ENCODE results near the gene RNF43. TPM values are rescaled to one million over a fixed set of nuclear protein-coding genes. Genes with fewer than 3 reads are reported as not detected.

The RNF43 gene
- total RNA-seq, 3 donors from 2014 or later = 0.43 to 0.92 (median 0.73) TPM

- Mint-ChIP-seq H3K27me3 (ENCODE audit: low read depth) (no peaks in the 10 kb centered on the region), H3K9me3 (no peaks in the 10 kb centered on the region), H3K4me1 (ENCODE audit: low read depth) (peaks cover 51% of the 10 kb centered on the region), H3K4me3 (no peak overlapping the region), H3K36me3 (ENCODE audit: insufficient read depth) (no peaks in the 10 kb centered on the region)
- DNase-seq = no peak
- no peak for ATAC-seq
Observed at GRCh38 chr17:58381124-58382035, 36.0 kb downstream of the RNF43 start.

DNA sequence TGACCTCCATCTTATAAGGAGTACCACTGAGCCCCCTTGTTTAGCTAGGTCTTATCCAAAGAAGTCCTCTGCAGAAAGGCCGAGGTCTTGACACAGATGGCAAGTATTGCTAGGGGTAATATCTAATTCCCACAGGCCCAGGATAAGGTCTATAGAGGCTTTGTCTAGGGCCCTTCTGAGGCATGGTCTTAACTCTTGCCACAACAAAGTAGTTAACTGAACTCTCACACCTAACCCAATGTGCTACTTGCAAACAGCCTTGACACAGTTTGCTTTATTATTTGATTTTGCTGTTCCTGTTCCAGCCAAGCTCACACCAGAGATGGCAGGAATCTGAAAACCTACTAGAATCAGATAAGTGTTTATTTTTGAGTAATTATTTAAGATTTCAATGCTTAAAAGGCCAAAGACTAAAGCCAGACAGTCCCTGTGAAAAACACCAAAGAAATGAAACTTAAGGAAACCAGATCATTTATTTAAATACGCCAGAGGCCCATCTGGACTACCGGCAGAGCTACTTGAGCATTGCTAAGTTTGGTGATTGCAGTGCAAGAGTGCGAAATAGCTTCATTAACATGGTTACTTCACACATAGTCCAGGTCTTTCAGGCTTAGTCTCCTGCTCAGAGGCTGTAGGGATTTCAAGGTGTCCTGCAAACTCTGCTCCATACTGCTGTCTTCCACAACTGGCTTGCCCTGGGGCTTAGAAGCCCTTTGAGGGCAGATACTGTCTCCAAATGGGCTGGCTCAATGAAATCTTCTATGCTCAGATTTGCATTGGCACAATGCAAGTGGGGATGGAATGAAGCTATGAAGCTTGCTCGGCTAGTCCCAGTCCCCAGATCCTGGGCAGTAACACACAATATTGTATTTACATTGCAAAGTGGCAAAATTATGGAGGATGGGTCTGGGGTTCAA lies 36.9 kb downstream of the RNF43 start:
- Mint-ChIP-seq H3K4me1 (ENCODE audit: low read depth) (peaks cover 51% of the 10 kb centered on the region), H3K9me3 (no peaks in the 10 kb centered on the region), H3K36me3 (ENCODE audit: insufficient read depth) (no peaks in the 10 kb centered on the region), H3K4me3 (no peak overlapping the region), H3K27me3 (ENCODE audit: low read depth) (no peaks in the 10 kb centered on the region)
- DNase-seq (no peak), ATAC-seq (no peak)

- ATAC-seq = no peak
- Mint-ChIP-seq H3K4me3 (peak overlapping the region; percentile 53), H3K27me3 (ENCODE audit: low read depth) (no peaks in the 10 kb centered on the region), H3K4me1 (ENCODE audit: low read depth) (peaks cover 49% of the 10 kb centered on the region), H3K36me3 (ENCODE audit: insufficient read depth) (no peaks in the 10 kb centered on the region), H3K9me3 (no peaks in the 10 kb centered on the region)
- DNase-seq = no peak
Observed at GRCh38 chr17:58379511-58379824, 37.9 kb downstream of the RNF43 start.

- no peaks in the 10 kb centered on the region for H3K36me3 Mint-ChIP-seq (ENCODE audit: insufficient read depth)
- no peaks in the 10 kb centered on the region for H3K9me3 Mint-ChIP-seq
- peaks cover 48% of the 10 kb centered on the region for H3K4me1 Mint-ChIP-seq (ENCODE audit: low read depth)
- H3K27me3 Mint-ChIP-seq (ENCODE audit: low read depth) = no peaks in the 10 kb centered on the region
- DNase-seq (no peak), ATAC-seq (no peak)
- H3K4me3 Mint-ChIP-seq = peak overlapping the region; percentile 53
Observed at GRCh38 chr17:58378733-58379510, 38.4 kb downstream of the RNF43 start.

DNA sequence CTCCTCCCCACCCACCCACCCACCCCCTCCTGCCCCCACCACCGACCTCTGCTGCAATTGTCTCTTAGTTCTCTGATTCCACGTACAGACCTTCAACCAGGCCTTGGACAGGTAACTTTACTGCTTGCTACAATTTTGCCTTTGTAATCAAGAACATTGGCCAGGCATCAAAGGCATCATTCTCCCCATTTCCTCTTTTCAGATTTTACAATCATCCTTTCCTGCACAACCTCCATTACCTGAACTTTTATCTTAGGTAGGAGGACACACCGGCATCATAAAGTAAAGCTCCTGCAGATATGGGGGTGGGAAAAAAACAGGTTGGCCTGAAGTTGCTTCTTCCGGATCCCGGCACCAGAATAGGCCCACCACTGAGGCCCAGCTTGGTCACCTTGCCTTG lies 39.7 kb downstream of the RNF43 start:
- no peaks in the 10 kb centered on the region for H3K36me3 Mint-ChIP-seq (ENCODE audit: insufficient read depth)
- no peaks in the 10 kb centered on the region for H3K9me3 Mint-ChIP-seq
- no peaks in the 10 kb centered on the region for H3K27me3 Mint-ChIP-seq (ENCODE audit: low read depth)
- no peak for ATAC-seq
- no peak overlapping the region for H3K4me3 Mint-ChIP-seq
- peaks cover 43% of the 10 kb centered on the region for H3K4me1 Mint-ChIP-seq (ENCODE audit: low read depth)
- no peak for DNase-seq

DNA sequence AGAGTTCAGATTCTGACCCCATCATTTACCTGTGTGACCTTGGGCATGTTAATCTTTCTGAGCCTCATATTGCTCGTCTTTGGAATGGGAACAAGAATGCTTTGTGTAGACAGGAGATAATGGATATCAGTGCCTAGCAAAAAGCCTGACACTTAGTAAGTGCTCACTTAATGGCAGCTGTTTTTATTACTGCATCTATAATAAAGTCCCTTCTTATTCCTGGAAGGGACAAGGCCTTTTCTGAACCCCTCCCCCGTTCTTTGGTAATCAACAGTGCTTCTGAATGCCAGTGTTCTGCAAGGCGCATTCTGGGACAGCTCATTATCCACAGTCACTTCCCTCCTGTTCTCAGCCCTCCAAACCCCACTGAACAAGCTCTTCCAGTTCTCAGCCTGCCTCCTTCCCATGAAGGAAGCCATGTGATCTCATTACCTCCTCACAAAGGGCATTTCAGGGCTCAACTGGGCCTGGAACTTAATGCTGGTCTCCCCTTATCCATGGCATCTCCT lies 40.2 kb downstream of the RNF43 start:
- no peaks in the 10 kb centered on the region for H3K36me3 Mint-ChIP-seq (ENCODE audit: insufficient read depth)
- DNase-seq (no peak), ATAC-seq (no peak)
- no peak overlapping the region for H3K4me3 Mint-ChIP-seq
- no peaks in the 10 kb centered on the region for H3K27me3 Mint-ChIP-seq (ENCODE audit: low read depth)
- peaks cover 38% of the 10 kb centered on the region for H3K4me1 Mint-ChIP-seq (ENCODE audit: low read depth)
- no peaks in the 10 kb centered on the region for H3K9me3 Mint-ChIP-seq

DNA sequence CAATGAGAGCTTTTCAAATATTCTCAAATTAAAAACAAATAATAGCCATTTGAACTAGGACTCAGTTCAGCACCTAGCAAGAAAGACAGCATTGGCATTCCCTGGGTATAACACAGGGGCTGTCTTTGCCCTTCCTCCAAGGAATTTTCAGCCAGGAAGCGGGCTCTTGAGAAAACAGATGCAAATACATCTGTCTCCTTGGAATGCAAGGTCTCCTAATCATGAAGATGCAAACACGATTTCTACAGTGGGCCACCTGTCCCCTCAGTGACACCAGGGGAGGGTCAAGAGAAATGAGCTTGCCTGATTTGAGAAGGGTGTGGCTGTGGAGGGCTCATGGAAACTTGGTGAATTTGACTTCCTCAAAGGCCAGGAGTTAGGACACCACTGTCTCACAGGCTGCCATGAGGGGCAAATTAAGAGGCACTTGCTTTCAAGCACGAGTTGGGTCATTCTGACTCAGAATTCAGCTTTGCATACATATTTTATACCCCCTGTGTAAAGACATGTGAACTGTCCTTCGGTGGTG lies 40.8 kb downstream of the RNF43 start:
- Mint-ChIP-seq H3K9me3 (no peaks in the 10 kb centered on the region), H3K27me3 (ENCODE audit: low read depth) (no peaks in the 10 kb centered on the region), H3K36me3 (ENCODE audit: insufficient read depth) (no peaks in the 10 kb centered on the region), H3K4me3 (no peak overlapping the region), H3K4me1 (ENCODE audit: low read depth) (peaks cover 32% of the 10 kb centered on the region)
- ATAC-seq = no peak
- no peak for DNase-seq

GRCh38 chr17:58375811-58376210 lies 41.5 kb downstream of the RNF43 start:
- H3K36me3 Mint-ChIP-seq (ENCODE audit: insufficient read depth) = no peaks in the 10 kb centered on the region
- no peak for ATAC-seq
- peaks cover 27% of the 10 kb centered on the region for H3K4me1 Mint-ChIP-seq (ENCODE audit: low read depth)
- no peak for DNase-seq
- no peaks in the 10 kb centered on the region for H3K27me3 Mint-ChIP-seq (ENCODE audit: low read depth)
- H3K4me3 Mint-ChIP-seq = no peak overlapping the region
- no peaks in the 10 kb centered on the region for H3K9me3 Mint-ChIP-seq

- H3K27me3 Mint-ChIP-seq (ENCODE audit: low read depth) = no peaks in the 10 kb centered on the region
- no peaks in the 10 kb centered on the region for H3K9me3 Mint-ChIP-seq
- ATAC-seq (no peak), DNase-seq (no peak)
- H3K36me3 Mint-ChIP-seq (ENCODE audit: insufficient read depth) = no peaks in the 10 kb centered on the region
- H3K4me1 Mint-ChIP-seq (ENCODE audit: low read depth) = peaks cover 28% of the 10 kb centered on the region
- H3K4me3 Mint-ChIP-seq = no peak overlapping the region
Observed at GRCh38 chr17:58375256-58375655, 42.1 kb downstream of the RNF43 start.

- H3K9me3 Mint-ChIP-seq = no peaks in the 10 kb centered on the region
- no peak overlapping the region for H3K4me3 Mint-ChIP-seq
- H3K27me3 Mint-ChIP-seq (ENCODE audit: low read depth) = no peaks in the 10 kb centered on the region
- H3K4me1 Mint-ChIP-seq (ENCODE audit: low read depth) = peaks cover 22% of the 10 kb centered on the region
- DNase-seq (no peak), ATAC-seq (no peak)
- H3K36me3 Mint-ChIP-seq (ENCODE audit: insufficient read depth) = no peaks in the 10 kb centered on the region
Observed at GRCh38 chr17:58373923-58374322, 43.4 kb downstream of the RNF43 start.

DNA sequence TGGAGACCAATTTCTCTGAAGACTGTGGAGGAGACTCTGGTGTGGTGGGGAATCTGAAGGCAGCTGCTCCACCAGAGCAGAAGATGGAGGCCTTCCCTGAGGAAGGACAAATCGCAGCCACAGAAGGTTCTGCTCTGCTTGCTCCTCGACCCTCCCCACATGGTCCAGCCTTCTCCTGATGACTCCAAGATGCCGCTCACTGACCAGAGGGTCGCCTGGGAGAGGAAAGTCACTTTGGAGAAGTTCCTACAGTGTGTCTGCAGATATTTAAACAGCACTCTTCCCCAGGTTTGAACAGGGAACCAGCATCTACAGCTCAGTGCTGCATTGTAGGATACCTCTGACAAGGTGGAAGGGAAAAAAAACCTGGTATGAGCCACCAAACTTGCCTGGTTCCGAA lies 44.3 kb downstream of the RNF43 start:
- ATAC-seq (no peak), DNase-seq (no peak)
- H3K27me3 Mint-ChIP-seq (ENCODE audit: low read depth) = no peaks in the 10 kb centered on the region
- H3K9me3 Mint-ChIP-seq = no peaks in the 10 kb centered on the region
- peaks cover 17% of the 10 kb centered on the region for H3K4me1 Mint-ChIP-seq (ENCODE audit: low read depth)
- no peaks in the 10 kb centered on the region for H3K36me3 Mint-ChIP-seq (ENCODE audit: insufficient read depth)
- no peak overlapping the region for H3K4me3 Mint-ChIP-seq

DNA sequence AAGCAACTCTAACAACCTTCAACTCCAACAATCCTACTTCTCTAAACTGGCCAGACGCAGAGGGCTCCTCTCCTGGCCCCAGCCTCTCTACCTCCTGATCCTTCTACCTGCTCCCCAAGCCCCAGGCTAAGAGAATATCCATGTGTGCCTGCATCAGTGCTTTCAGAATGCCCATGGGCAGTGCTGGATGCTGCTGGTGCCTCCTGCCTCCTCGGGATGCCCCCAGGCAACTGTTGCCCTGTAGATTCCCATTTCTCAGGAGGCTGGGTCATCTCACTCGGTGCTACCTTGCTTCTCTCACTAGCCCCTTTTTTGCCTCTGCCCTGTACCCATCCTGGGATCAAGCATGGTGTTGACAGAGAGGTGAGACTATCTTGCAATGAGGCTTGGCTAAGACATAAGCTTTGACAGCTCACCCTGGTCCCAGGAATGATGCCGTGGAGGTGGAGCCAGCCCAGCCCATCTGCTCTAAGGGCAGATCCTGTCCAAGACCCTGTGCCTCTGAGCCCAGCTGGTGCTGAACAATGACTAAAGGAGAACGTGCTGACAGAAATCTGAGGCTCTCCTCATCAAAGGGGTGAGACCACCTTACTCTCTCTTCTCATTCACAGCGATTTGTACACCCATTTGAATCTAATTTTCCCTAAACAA lies 45.9 kb downstream of the RNF43 start:
- no peak overlapping the region for H3K4me3 Mint-ChIP-seq

DNA sequence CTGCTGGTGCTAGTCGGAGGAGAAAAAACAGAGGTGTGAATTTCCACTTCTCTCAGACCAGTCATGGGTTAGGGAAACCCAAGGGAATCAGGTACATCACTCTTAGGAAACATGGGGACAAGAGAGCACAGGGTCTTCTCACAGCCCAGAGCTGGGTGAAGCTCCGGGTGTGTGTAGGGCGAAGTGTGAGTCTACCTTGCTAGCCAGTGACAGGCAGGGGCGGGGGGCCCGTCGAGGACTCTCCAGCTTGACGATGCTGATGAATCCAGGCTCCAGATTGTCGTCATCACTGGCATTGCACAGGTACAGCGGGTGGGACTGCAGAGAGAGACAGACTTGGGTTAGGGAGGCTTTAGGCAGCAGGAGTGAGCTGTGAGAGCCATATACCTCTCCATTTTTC lies 46.6 kb downstream of the RNF43 start:
- DNase-seq (no peak), ATAC-seq (no peak)
- Mint-ChIP-seq H3K4me3 (no peak overlapping the region), H3K27me3 (ENCODE audit: low read depth) (no peaks in the 10 kb centered on the region), H3K4me1 (ENCODE audit: low read depth) (peaks cover 21% of the 10 kb centered on the region), H3K9me3 (no peaks in the 10 kb centered on the region), H3K36me3 (ENCODE audit: insufficient read depth) (no peaks in the 10 kb centered on the region)

More for the DNA sequence above, 45.9 kb downstream of the RNF43 start:
- no peak for DNase-seq
- H3K36me3 Mint-ChIP-seq (ENCODE audit: insufficient read depth) = no peaks in the 10 kb centered on the region
- ATAC-seq = no peak
- no peaks in the 10 kb centered on the region for H3K27me3 Mint-ChIP-seq (ENCODE audit: low read depth)
- peaks cover 15% of the 10 kb centered on the region for H3K4me1 Mint-ChIP-seq (ENCODE audit: low read depth)
- H3K9me3 Mint-ChIP-seq = no peaks in the 10 kb centered on the region

All from activated T-cell treated with anti-CD3 and anti-CD28 coated beads, Interleukin-2, amount 50 U/mL, for 4 hours (primary cell).